PC-3 (cell line): ENCODE results near the gene ENAH. TPM values are rescaled to one million over a fixed set of nuclear protein-coding genes. Genes with fewer than 3 reads are reported as not detected.

Source experiments
- ATAC-seq: fragments of 200-7000 bp; cut with Tn5 transposase; 2 replicates; pipeline ENCODE4 v1.9.1; 2020; ENCODE audit warnings: mild to moderate bottlenecking, moderate library complexity
- BruUV-seq: library from RNA; stranded (reverse); fragments of 400-500 nt; replicated peaks from 2 replicates; lab custom pipeline; 2021; lab: Mats Ljungman, UMichigan
- CTCF ChIA-PET: fragments of 300-600 bp; sonication (Branson Sonifier 250); formaldehyde crosslinking; loops from one replicate; lab custom pipeline; 2022; ENCODE audit warnings: antibody characterized with exemption; lab: Charles Lee
- POLR2A ChIA-PET: fragments of 300-600 bp; sonication (Branson Sonifier 250); formaldehyde crosslinking; loops from one replicate; lab custom pipeline; 2022; ENCODE audit warnings: antibody characterized with exemption; ENCODE audit not compliant: unreplicated experiment; lab: Charles Lee
- DNase-seq: peaks from one replicate; pipeline ENCODE4 v3.0.0-alpha.2; 2015
- H2AFZ ChIP-seq: fragments of 300-600 bp; sonication (generic); 2 replicates; pipeline ENCODE4 v1.6.0; 2016; ENCODE audit warnings: antibody characterized with exemption, low read length
- H3F3A ChIP-seq: fragments of 300-600 bp; sonication (generic); one replicate; pipeline ENCODE4 v1.6.0; 2017; ENCODE audit warnings: antibody characterized with exemption, low read length, control low read depth, mild to moderate bottlenecking; ENCODE audit not compliant: unreplicated experiment
- H3K27ac ChIP-seq: fragments of 300-600 bp; sonication (generic); 2 replicates; pipeline ENCODE4 v1.5.1; 2016; ENCODE audit warnings: mild to moderate bottlenecking, low read length
- H3K27me3 ChIP-seq: fragments of 300-600 bp; sonication (generic); 2 replicates; pipeline ENCODE4 v1.6.1; 2016; ENCODE audit warnings: low read length, mixed read lengths
- H3K36me3 ChIP-seq: fragments of 300-600 bp; sonication (generic); 2 replicates; pipeline ENCODE4 v1.6.1; 2016; ENCODE audit warnings: low read depth, mixed run types, low read length, mixed read lengths
- H3K4me1 ChIP-seq: fragments of 300-600 bp; sonication (generic); 2 replicates; pipeline ENCODE4 v1.5.1; 2016; ENCODE audit warnings: low read length; ENCODE audit not compliant: insufficient read depth
- H3K4me2 ChIP-seq: fragments of 300-600 bp; sonication (generic); 2 replicates; pipeline ENCODE4 v1.6.0; 2016; ENCODE audit warnings: low read length
- H3K4me3 ChIP-seq: fragments of 300-600 bp; sonication (generic); 2 replicates; pipeline ENCODE4 v1.5.1; 2016; ENCODE audit warnings: mild to moderate bottlenecking, low read length, mixed read lengths
- H3K79me2 ChIP-seq: fragments of 300-600 bp; sonication (generic); 2 replicates; pipeline ENCODE4 v1.6.1; 2017; ENCODE audit warnings: low read length, mixed read lengths
- H3K9ac ChIP-seq: fragments of 300-600 bp; sonication (generic); 2 replicates; pipeline ENCODE4 v1.6.0; 2016; ENCODE audit warnings: mild to moderate bottlenecking, low read length
- H3K9me2 ChIP-seq: fragments of 300-600 bp; sonication (generic); replicated peaks from 2 replicates; pipeline ENCODE4 v1.6.1; 2016; ENCODE audit warnings: mixed run types, low read length, mixed read lengths
- H3K9me3 ChIP-seq: fragments of 300-600 bp; sonication (generic); 2 replicates; pipeline ENCODE4 v1.6.1; 2016; ENCODE audit warnings: low read length, mixed read lengths
- H4K20me1 ChIP-seq: fragments of 300-600 bp; sonication (generic); 2 replicates; pipeline ENCODE4 v1.6.1; 2016; ENCODE audit warnings: low read length, mixed read lengths
- EZH2 ChIP-seq: fragments of 300-600 bp; sonication (generic); IDR thresholded peaks from one replicate; pipeline ENCODE4 v1.6.1; 2017; ENCODE audit warnings: antibody characterized with exemption, mild to moderate bottlenecking, low read length; ENCODE audit not compliant: unreplicated experiment
- EZH2phosphoT487 ChIP-seq: fragments of 300-600 bp; sonication (generic); IDR thresholded peaks from 2 replicates; pipeline ENCODE4 v1.6.1; 2018; ENCODE audit warnings: mild to moderate bottlenecking, antibody characterized with exemption, low read length, borderline replicate concordance
- intact Hi-C: fragments of 100-400 bp; cut with micrococcal nuclease; formaldehyde crosslinking; loops from 2 replicates; pipeline ENCODE4 v1.9.0; 2023
- total RNA-seq: library from RNA; depleted of rRNA; stranded (reverse); fragments of >200 nt; gene quantifications from 2 replicates; pipeline ENCODE4 v1.2.3, GENCODE V29; 2014
- TF ChIP-seq, protein P1 (sequence below): fragments of 300-600 bp; sonication (generic); conservative IDR thresholded peaks from 2 replicates; pipeline ENCODE4 v1.5.1; 2017; ENCODE audit warnings: antibody characterized with exemption, low read depth, mild to moderate bottlenecking, low read length

Gene ENAH
- total RNA-seq, 1 experiment from 2014 or later: 96.6 TPM

DNA sequence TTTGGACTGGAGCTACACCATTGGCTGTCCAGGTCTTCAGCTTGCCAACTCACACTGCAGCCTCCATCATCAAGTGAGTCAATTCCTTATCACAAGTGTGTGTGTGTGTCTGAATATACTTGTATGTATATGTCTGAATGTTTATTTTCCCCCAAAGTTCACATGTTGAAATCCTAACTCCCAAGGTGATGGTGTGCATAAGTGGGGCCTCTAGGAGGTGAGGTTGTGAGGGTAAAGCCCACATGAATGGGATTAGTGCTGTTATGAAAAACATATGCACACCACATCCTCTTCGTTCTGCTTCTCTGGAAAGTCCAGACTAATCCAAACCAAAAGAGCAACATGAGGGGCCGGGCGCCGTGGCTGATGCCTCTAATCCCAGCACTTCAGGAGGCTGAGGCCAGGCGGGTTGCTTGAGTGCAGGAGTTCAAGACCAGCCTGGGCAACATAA is 176.4 kb downstream of the ENAH start:
- no peaks in the 10 kb centered on the region for H3K79me2 ChIP-seq
- H3K36me3 ChIP-seq: no peaks in the 10 kb centered on the region
- TF ChIP-seq, protein P1, sequence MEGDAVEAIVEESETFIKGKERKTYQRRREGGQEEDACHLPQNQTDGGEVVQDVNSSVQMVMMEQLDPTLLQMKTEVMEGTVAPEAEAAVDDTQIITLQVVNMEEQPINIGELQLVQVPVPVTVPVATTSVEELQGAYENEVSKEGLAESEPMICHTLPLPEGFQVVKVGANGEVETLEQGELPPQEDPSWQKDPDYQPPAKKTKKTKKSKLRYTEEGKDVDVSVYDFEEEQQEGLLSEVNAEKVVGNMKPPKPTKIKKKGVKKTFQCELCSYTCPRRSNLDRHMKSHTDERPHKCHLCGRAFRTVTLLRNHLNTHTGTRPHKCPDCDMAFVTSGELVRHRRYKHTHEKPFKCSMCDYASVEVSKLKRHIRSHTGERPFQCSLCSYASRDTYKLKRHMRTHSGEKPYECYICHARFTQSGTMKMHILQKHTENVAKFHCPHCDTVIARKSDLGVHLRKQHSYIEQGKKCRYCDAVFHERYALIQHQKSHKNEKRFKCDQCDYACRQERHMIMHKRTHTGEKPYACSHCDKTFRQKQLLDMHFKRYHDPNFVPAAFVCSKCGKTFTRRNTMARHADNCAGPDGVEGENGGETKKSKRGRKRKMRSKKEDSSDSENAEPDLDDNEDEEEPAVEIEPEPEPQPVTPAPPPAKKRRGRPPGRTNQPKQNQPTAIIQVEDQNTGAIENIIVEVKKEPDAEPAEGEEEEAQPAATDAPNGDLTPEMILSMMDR: no peak
- TF ChIP-seq EZH2phosphoT487 (no peak), EZH2 (no peak)
- BruUV-seq: no TSS peak
- peaks cover 10% of the 10 kb centered on the region; the same call in 1 of the 2 replicates for H3K4me1 ChIP-seq
- no peaks in the 10 kb centered on the region for H3K27me3 ChIP-seq
- H3K9me2 ChIP-seq: no peaks in the 10 kb centered on the region
- no peak overlapping the region for H3K4me3 ChIP-seq
- intact Hi-C loops: loop anchor here (5.0 kb wide), 2 partner anchors 76 to 226 kb away; no protein-coding TSS in a partner anchor
- POLR2A ChIA-PET: no interaction called here
- H3K9ac ChIP-seq: no peak overlapping the region
- H3K4me2 ChIP-seq: no peak overlapping the region
- ATAC-seq (no peak), DNase-seq (no peak)
- CTCF ChIA-PET: interaction anchor here (0.5 kb wide), 1 partner anchor 285 kb away, joined by 5 read pairs; no protein-coding TSS in a partner anchor
- H2AFZ ChIP-seq: no peak overlapping the region
- H3K9me3 ChIP-seq: no peaks in the 10 kb centered on the region
- no peaks in the 10 kb centered on the region for H3F3A ChIP-seq
- no peaks in the 10 kb centered on the region for H4K20me1 ChIP-seq
- no peak overlapping the region for H3K27ac ChIP-seq

DNA sequence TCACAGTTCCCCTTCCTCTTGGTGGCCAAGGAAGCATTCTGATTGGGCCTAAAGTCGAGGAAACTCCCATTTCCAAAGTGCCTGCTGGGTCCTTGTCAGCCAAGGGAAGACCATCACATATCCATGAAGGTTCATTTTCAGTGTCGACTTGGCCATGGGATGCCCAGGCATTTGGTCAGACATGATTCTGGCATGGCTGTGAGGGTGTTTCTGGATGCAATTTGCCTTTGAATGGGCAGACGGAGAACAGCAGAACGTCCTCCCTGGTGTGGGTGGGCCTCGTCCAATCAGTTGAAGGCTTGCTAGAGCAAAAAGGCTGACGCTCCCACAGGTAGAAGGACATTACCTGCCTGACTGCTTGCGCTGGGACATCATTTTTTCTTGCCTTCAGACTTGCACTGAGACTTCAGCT is 176.8 kb downstream of the ENAH start:
- H4K20me1 ChIP-seq: no peaks in the 10 kb centered on the region
- H3K36me3 ChIP-seq: no peaks in the 10 kb centered on the region
- H3K4me3 ChIP-seq: no peak overlapping the region
- H3K79me2 ChIP-seq: no peaks in the 10 kb centered on the region
- intact Hi-C loops: loop anchor here (5.0 kb wide), 2 partner anchors 76 to 226 kb away; no protein-coding TSS in a partner anchor
- H3K9me2 ChIP-seq: no peaks in the 10 kb centered on the region
- H3K9me3 ChIP-seq: no peaks in the 10 kb centered on the region
- ChIA-PET POLR2A (no interaction called here), CTCF (no interaction called here)
- TF ChIP-seq, protein P1: no peak
- no peak for TF ChIP-seq EZH2phosphoT487
- no peak for TF ChIP-seq EZH2
- H3K27ac ChIP-seq: no peak overlapping the region
- BruUV-seq: no TSS peak
- peaks cover 10% of the 10 kb centered on the region; the same call in 1 of the 2 replicates for H3K4me1 ChIP-seq
- no peak overlapping the region for H3K9ac ChIP-seq
- H3K27me3 ChIP-seq: no peaks in the 10 kb centered on the region
- H3K4me2 ChIP-seq: no peak overlapping the region
- ATAC-seq: no peak
- H2AFZ ChIP-seq: no peak overlapping the region
- H3F3A ChIP-seq: no peaks in the 10 kb centered on the region
- DNase-seq: no peak
